HG03103 (cell line): ENCODE results near the gene ACTL6A.
"Not testable (repeated sequence)": the region's sequence is repeated elsewhere in the genome, so short reads cannot be mapped to it uniquely, and the experiment has no call there.

Experiments used
- ATAC-seq: cut with Tn5 transposase; IDR thresholded peaks from one replicate; pipeline ENCODE4 v1.9.1; 2021; ENCODE audit warnings: low read depth; ENCODE audit not compliant: unreplicated experiment

The ACTL6A gene

DNA sequence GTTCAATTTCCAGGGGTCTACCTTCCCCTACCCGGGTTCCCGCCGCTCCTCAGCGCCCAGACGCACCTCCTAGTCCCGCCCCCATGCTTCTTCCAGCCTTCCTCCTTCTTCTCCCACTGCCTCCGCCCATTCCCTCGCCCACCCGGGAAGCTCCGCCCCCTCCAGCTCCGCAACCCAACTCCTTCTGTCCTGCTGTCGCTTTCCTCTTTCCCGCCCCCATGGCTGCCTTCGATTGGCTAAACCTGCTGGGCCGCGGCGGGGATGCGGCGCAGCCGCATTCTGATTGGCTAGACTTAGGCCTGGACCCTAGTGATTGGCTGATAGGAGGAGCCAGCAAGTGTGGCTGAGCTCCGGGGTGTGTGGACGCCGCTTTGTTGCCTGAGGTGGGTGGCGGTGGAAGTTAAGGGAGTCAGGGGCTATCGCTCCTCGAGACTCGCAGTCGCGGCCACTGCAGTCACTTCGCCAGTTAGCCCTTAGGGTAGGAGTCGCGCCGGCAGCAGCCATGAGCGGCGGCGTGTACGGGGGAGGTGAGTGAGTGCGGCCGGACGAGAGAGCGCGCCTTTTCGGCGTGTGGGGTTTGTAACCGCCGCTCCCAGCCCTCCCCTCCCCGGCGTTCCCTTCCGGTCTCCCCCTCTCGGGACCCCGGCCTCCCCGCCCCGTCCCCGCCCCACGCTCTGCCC, at the start of gene ACTL6A:
Gene ACTL6A (plus strand): TSS at position 336 of the 680 bp plus-strand sequence. CDS start 167 bp downstream, at position 503.
- ATAC-seq = peak; percentile 94

- no peak for ATAC-seq
These were observed 48.9 kb upstream of the ACTL6A start for GRCh38 chr3:179513862-179514261.

DNA sequence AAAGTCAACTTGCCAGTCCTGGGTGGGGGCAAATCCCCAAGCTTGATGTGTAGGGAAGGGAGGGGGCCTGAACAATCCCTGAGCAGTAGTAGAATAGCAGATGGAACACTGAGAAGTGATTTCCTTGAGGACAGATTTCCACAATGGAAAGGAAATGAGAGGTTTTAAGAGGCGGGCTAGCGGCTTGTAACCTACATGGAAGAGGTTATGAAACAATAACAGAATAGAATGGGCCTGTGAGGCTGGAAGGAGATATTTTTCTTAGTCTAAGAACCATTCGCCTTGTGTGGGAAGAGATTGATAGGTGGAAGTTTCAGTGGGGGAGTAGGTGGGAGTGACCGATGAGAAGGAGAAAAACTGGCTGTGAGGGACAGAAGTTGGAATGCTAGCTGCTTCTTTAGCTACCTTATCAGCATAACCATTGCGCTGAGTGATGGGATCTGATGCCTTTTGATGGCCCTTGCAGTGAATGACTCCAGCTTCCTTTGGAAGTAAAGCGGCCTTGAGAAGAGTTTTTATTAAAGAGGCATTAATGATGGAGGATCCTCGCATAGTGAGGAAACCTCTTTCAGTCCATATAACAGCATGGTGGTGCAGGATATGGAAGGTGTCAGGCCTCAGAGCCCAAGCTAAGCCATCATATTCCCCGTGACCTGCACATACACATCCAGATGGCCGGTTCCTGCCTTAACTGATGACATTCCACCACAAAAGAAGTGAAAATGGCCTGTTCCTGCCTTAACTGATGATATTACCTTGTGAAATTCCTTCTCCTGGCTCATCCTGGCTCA, 46.1 kb upstream of the ACTL6A start:
- ATAC-seq = not testable (repeated sequence)

DNA sequence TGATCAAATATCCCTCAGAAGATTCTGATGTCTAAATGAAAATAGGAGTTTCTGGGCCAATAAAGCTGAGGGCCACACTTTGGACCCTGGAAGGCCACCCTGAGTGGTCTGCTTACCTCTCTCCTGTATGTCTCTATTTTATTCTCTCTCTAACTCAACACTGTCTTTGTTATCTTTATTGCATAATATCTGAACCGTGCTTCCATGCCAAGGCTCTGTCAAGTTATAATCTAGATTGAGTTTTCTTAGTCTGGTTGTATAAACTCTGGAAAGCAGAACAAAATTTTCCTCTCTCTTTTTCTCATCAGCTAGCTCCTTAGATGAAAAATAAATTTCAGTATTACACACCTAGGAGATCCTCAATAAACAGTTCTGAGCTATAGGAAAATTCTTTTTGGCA, 36.2 kb upstream of the ACTL6A start:
- ATAC-seq = no peak

GRCh38 chr3:179526989-179527391, 35.7 kb upstream of the ACTL6A start:
- no peak for ATAC-seq

- no peak for ATAC-seq
These were observed 34.0 kb upstream of the ACTL6A start for GRCh38 chr3:179528772-179529171.

DNA sequence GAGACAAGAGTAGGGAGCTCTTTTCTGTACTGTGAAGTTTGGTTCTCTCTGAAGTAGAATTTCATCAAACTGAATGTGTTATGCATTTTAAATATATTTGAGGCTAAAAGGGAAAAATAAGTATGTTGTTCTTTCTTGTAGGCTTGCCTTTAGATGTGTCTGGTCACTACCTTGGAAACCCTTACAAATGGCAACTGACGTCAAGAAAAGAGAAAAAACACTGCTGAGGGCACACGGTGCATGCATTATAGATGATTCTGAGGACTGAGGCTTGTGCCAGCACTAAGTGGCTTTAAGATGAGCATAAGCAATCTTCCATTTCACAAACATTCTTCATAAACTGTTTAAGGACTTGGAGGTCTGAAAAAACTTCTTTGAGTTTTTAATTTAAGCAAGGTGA, 31.1 kb upstream of the ACTL6A start:
- no peak for ATAC-seq

DNA sequence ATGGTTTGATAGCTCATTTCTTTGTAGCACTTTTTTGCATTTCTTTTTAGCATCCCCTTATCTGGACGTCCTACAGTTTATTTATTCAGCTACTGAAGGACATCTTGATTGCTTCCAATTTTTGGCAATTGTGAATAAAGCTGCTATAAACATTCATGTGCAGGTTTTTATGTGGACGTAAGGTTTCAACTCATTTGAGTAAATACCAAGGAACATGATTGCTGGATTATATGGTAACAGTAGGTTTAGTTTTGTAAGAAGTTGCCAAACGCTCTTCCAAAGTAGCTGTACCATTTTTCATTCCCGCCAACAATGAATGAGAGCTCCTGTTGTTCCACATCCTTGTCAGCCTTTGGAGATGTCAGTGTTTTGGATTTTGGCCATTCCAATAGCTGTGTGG, 29.5 kb upstream of the ACTL6A start:
- ATAC-seq = no peak

DNA sequence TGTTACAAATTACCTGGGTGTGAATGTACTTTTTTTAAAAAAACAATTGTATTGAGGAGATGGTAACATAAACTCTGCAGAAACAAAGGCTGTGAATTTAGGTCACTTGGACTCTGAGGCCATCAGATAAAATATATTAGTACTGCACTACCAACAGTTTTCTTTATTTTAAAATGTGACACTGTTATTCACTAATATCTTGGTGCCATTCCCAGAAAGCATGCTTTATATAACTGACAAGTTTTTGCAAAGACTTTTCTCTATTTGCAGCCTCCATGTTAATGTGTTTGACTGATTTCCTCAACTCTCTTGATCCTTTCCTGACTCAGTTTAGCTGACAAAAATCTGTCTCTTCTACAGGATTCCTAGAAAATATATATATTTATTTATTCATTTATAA, 26.5 kb upstream of the ACTL6A start:
- ATAC-seq = no peak

GRCh38 chr3:179541094-179541493, 21.6 kb upstream of the ACTL6A start:
- ATAC-seq = no peak

DNA sequence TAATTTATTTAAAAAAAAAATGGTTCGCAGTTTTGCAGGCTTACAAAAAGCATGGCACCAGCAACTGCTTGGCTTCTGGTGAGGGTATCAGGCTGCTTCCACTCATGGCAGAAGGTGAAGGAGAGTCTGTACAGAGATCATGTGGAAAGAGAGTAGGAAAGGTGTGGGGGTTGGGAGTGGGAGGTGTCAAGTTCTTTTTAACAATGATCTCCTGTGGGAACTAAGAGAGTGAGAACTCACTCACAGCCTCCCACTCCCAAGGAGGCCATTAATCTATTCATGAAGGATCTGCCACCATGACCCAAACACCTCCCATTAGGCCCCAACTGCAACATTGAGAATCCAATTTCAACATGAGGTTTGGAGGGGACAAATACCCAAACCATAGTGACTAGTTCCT, 21.1 kb upstream of the ACTL6A start:
- ATAC-seq = no peak

GRCh38 chr3:179542375-179542774, 20.4 kb upstream of the ACTL6A start:
- no peak for ATAC-seq

DNA sequence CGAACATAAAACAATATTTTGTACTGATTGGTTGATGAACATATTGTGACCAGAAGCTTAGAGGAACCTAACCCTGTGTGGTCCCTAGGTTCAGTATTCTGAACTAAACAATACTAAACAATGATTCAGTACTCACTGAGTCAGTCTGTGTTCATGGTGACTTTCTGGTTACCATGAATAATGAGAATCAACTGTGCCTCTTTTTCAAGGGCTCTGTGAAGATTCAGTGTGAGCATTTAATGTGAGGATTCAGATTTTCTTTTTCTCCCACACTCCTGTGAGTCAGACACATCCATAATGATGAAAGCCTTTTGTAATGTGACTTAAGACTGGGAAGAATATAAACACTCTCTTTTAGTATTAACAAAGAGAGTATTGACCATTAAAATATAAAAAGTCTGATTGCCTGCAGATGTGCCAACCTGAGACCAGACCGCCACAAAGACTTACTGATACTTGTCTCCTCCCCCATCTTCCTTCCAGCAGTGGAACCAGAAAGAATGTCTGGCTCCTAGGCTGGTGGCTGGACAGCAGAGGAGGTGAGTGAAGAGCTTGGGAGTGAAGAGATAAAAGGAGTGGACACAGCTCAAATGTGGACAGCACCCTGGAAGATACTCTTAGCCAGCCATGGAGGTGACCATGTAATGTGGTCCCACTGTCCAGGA, 17.6 kb upstream of the ACTL6A start:
- ATAC-seq = no peak

DNA sequence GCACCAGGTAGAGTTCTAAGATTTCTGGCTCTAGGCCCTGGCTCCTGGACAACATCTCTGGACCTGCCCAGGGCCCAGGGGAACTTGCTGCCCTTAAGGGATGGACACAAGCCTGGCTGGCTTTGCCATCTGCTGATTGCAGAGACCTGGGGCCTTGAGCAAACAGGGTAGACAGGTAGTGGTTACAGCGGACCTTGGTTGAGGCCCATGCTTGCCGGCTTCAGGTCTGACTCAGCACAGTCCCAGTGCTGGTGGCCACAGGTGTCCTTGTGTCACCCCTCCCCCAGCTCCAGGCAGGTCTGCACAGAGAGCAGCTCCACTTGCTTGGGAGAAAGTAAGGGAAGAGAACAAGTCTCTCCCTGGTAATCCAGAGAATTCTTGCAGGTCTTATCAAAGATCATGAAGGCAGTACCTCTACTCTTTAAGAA, 15.9 kb upstream of the ACTL6A start:
- no peak for ATAC-seq

- ATAC-seq = no peak
These were observed 11.2 kb upstream of the ACTL6A start for GRCh38 chr3:179551349-179552105.

GRCh38 chr3:179558742-179559364, 3.9 kb upstream of the ACTL6A start:
- ATAC-seq = no peak

GRCh38 chr3:179560791-179561190, 1.9 kb upstream of the ACTL6A start:
- no peak for ATAC-seq

DNA sequence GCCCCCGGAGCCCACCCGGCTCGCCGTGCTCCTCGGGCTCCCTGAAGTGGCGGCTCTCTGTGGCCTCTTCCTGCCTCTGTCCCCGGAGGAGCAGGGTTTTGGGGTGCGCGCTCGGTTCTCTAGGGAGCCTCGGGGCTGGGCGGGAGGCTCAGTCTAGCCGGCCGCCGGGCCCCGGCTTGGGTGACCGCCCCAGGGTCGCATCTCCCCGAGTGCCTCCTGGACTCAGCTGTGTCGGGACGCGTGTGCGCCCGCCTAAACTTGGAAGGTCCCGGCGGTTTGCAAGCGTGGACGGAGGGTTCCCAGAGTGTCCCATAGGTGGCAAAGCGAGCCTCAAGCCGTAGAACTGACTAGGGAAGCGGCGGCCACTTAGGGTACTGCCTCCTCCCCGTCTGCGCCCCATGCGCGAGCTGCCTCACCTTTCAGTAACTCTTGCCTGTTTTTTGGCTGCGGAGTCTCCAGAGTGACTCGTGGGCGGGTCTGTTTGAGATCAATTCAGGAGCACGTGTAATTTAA, 601 bp downstream of the ACTL6A start:
- ATAC-seq = peak; percentile 41

- ATAC-seq = no peak
These were observed 2.8 kb downstream of the ACTL6A start for GRCh38 chr3:179565496-179565895.

DNA sequence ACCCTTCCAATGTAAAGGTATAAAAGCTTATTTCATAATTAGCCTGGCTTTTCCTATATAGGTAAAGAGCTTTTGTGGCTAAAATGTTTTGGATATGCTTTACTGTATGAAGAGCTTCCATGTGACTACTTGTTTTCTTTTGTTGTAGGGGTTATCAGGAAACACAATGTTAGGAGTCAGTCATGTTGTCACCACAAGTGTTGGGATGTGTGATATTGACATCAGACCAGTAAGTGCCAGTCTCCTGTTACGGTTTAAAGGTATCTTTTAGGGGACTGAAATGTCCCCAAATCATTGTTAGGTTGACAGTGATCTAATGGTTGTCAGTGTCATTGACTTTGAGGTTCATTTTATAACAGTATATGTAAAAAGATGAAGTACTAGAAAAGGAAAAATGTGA, 18.3 kb downstream of the ACTL6A start:
- no peak for ATAC-seq
